Stimulated activated CD4-positive, alpha-beta T cell treated with anti-CD3 and anti-CD28 coated beads, Interleukin-12 subunit alpha, Interleukin-12 subunit beta, amount 100 ng/mL, for 24 hours (primary cell): Measurements from ENCODE around the gene NALF2.

ENCODE experiments used
- DNase-seq, 2 experiments: peaks; one replicate each; pipeline ENCODE4 v3.0.0-alpha.2; 2020; ENCODE audit warnings: low read depth in 2 of 2

Gene NALF2

GRCh38 chrX:69524781-69525363 is 20.7 kb downstream of the NALF2 start:
- DNase-seq: no peak

- no peak for DNase-seq
Measured at GRCh38 chrX:69530306-69530705, 26.2 kb downstream of the NALF2 start.

DNA sequence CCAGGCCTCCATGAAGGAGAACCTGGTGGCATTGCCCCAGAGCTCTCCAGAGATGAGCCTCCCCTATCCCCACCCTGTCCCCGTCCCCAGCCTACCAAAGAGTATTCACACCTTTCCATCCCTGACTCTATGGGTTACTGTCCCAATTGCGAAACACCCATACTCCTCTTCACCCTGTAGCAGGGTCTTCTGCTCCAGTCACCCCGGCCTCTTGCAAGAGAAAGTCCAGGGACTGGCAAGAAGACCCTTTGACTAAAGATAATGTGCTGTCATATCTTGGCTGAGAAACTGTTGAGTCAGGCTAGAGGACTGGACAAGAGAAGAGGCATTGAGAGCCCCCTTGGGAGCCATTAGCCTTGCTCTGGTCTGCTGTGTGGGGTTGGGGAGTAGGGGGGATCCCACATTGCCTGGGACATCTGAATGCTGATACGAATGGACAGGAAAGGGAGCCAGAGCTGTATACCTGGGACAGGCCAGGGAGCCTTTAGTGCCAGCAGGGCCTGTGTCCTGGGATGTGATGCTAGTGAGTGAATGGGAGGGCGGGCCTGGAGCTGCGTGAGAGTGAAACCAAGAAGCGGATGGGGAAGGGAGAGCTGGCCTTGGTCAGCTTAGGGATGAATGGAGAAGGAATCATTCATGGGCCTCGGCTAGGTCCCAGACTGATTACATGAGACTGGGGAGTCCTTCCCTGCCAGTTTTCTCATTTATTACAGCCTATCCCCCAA is 27.1 kb downstream of the NALF2 start:
- DNase-seq: no peak

- no peak for DNase-seq
Measured at GRCh38 chrX:69535661-69536060, 31.5 kb downstream of the NALF2 start.

DNA sequence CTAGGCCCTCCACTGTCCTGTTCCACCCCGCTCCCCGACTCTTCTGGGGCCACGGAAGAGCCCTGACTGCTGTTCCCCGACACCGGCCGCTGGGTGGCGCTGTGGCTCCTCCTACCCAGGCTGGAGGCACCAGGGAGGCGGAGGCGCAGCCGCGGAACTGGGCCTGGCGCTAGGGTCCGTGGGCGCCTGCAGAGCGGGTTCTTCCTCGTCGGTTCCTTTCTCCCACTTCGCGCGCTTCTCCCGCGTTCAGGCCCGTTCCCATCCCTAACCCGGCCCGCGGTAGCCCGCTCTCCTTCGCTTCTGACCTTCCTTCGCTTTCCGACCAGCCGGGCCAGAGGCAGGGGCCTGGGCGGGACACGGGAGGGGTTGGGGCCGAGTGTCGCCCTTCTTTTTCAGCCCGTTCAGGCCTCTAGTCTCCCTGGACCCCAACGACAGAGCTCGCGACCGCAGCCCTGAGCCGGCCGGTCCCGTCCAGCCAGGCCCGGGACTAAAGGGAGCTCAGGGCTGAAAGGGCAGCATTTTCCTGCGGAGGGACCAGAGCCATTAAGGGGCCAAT is 34.3 kb downstream of the NALF2 start:
- peak; percentile 29 to 54 for DNase-seq

DNA sequence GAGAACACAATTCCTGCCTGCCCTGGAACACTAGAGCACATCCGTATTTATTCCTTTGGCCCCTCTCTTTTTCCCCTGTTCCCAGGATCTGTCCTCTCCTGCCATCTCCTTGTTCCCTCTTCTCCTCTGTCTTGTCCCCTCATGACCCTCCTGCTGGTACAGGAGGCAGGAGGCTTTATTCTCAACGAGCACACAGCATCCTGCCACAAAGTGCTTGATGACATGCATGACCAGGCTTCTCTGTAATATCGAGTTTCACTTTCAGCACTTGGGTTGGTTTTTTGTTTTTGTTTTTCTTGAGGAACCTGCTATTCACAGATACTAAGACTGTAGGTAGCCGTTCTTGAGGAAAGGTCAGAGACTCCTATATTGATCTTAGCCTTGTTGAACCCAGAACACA is 35.3 kb downstream of the NALF2 start:
- no peak for DNase-seq

GRCh38 chrX:69541956-69542355 is 37.8 kb downstream of the NALF2 start:
- DNase-seq: no peak

DNA sequence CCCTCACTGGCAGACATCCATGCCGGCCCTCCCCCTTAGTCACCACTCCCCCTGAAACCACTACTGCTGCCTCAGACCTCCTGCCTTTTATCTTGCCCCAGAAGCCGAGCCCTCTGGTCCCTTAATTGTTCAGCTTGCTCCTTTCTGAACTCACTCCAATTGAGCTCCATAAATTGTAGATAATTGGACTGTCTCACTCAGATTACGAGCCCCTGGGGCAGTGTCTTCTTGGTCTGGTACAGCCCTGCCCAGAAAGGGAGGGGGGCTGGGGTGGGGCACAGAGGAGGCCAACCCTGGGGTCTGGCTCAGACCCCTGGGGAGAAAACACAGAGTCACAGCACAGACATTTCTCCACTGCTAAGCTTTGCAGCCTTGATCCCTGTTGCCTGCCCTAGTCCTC is 39.4 kb downstream of the NALF2 start:
- DNase-seq: no peak

GRCh38 chrX:69546417-69546816 is 42.3 kb downstream of the NALF2 start:
- no peak for DNase-seq

- DNase-seq: no peak
Measured at GRCh38 chrX:69546978-69547377, 42.9 kb downstream of the NALF2 start.

DNA sequence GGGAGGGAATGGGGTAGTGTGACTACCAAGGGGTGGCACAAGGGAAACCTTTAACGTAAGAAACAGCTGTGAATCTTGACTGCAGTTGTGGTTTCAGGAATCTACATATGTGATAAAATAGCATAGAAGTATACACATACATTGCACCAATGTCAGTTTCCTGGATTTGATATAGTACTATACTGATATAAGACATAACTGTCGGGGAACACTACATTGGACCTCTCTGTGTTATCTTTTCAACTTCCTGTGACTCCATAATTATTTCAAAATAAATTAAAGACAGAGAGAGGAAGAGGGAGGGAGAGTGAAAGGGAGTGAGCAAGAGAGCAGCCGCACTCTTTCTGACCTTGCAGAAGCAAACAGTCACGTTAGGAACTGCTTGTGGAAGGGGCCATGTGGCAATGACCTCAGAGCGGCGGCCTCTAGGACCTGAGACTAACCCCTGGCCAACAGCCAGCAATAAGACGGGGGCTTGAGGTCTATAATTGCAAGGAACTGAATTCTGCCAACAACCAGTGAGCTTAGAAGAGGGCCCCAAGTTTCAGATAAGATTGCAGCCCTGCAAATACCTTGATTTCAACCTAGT is 47.4 kb downstream of the NALF2 start:
- DNase-seq: no peak

- no peak for DNase-seq
Measured at GRCh38 chrX:69552512-69552911, 48.4 kb downstream of the NALF2 start.
